Stimulated activated CD8-positive, alpha-beta memory T cell treated with anti-CD3 and anti-CD28 coated beads, Interleukin-7, amount 100 ng/mL, for 24 hours (primary cell): ENCODE results near the gene CDH4.
"Not testable (repeated sequence)": the region's sequence is repeated elsewhere in the genome, so short reads cannot be mapped to it uniquely, and the experiment has no call there.

Experiments used
- DNase-seq: peaks from one replicate; pipeline ENCODE4 v3.0.0-alpha.2; 2020; ENCODE audit warnings: low read depth

CDH4 gene

GRCh38 chr20:61439251-61439650 is 187.2 kb downstream of the CDH4 start:
- DNase-seq = no peak

- DNase-seq = no peak
Observed at GRCh38 chr20:61440548-61441055, 188.5 kb downstream of the CDH4 start.

DNA sequence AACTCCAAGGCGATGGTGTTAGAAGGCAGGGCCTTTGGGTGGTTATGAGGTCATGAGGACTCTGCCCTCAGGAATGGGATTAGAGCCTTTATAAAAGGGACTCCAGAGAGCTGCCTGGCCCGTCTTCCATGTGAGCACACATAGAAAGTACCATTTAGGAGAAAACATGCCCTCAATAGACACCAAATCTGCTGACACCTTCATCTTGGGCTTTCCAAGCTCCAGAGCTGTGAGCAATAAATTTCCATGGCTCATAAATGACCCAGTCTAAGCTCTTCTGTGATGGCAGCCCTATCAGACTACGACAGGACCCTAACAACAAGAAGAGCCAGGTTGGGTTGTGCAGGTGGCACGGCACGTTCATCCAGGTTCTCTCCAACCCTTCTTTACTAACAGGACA is 189.5 kb downstream of the CDH4 start:
- no peak for DNase-seq

- no peak for DNase-seq
Observed at GRCh38 chr20:61442075-61442670, 190.1 kb downstream of the CDH4 start.

- no peak for DNase-seq
Observed at GRCh38 chr20:61442718-61443117, 190.7 kb downstream of the CDH4 start.

DNA sequence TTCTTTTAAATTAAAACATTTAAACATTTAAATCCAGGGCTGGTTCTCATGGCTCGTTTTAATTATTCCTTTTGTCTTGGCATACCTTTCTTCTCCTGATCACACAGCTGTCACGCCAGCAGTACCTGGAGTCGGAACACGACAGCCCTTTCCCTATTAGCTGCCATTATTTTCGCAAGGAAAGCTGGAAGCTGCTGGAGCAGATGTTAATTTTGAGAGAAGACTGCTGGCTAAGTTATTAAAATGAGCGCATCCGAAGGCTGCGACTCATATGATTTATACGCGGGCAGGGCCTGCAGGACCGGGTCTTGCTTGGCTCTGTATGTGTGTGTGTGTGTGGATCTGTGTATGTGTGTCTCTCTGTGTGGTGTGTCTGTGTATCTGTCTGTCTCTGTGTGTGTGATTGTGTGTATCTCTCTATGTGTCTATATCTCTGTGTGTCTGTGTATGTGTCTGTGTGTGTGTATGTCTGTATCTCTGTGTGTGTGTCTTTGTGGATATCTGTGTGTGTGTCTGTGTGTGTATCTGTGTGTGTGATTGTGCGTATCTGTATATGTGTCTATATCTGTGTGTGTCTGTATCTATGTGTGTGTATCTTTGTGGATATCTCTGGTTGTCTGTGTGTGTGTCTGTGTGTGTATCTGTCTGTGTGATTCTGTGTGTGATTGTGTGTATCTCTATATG is 191.5 kb downstream of the CDH4 start:
- no peak for DNase-seq

GRCh38 chr20:61444637-61445036 is 192.6 kb downstream of the CDH4 start:
- no peak for DNase-seq

GRCh38 chr20:61445138-61445537 is 193.1 kb downstream of the CDH4 start:
- no peak for DNase-seq

DNA sequence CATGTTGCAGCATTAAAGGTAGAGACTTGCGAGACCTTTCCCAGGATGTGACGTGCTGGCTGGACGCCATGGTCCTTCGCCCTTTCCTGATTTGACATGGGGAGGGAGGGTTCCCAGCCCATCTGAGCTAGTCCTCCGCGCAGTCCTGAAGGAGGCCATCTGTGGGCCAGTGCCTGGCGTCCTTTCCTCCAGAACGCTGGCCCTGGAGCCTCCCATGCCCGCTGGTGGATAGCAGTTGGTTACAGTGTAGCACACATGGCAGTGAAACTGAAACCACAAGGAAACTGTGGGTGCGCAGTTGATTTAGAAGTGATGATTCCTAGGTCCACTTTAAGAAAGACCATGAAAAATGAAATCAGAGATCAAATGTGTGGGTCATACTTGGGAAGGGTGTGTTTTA is 193.7 kb downstream of the CDH4 start:
- DNase-seq = no peak

DNA sequence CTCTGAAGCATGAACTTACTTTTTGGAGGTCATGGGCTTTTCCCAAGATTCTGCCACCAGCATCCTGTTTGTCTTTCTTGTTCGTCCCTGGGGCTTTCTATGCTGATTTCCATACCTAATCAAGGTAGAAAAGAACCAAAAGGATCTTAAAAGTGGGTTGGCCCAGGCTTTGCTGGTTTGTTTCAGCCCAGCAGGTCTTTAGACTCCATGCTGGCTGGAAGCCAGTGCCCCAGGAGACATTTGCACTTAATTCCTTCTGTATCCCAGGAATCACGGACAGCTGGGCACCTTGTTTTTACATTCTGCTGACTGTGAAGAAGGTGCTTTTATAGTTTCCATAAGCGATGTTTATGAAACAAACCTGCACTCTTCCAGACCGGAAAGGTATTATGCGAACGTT is 195.9 kb downstream of the CDH4 start:
- no peak for DNase-seq

DNA sequence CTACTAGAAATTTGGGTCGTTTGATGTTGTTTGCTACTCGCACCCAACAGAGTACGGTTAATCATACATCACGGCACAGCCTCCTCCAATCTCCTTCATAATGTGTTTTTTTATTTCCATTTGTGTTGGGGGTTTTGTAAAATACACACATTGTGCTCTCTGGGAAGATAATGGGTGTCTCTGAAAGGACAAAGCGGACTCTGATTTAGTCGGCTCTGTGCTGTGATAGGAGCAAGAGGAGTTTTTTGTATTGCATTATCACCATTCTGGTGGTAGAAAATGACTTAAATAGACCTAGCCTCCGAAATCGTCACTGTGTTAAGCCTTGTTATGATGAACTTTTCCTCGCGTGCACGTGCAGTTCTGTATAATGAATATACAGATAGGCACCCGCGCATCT is 196.3 kb downstream of the CDH4 start:
- no peak for DNase-seq

DNA sequence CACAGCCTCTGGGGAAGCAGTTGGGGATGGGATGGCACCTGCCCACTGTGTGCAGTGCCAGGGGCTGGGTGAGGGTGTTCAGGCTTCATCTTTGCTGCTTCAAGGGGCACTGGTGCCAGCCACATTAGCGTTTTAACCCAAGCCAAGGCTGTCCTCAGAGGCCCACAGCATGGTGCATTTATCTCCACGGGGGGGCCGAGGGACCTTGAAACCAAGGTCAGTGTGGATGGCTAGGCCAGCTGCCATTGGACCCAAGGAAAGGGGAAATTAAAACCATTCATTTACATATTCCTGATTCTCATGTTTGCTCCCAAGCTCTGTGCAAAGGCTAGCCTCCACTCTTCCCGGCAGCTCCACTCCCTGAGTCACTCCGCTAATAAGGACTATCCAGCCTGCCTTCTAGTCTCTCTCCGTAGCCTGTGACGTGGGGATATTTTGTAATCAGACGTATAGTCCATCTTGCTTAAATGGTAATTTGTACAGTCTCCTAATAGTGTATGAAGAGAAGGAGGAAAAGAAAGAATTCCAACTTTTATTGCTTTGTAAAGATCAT is 197.1 kb downstream of the CDH4 start:
- no peak for DNase-seq

DNA sequence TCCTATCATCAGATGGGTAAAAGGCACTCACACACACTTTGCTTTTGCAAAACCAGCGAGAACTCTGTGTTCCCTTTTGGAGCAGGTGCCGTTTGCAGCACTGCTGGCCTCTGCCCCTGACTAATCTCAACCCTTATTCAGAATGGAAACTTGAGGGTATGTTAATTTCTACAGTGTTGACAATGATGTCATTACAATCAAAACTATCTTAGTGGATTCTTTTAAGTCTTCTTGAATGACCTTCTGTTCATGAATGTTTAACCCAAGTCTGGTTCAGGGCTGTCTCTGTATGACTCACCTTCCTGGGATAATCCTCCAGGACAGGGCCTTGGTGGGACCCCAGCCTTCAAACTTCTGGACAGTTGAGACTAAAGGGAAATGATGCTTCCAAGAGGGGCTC is 197.9 kb downstream of the CDH4 start:
- no peak for DNase-seq

GRCh38 chr20:61450549-61450948 is 198.5 kb downstream of the CDH4 start:
- DNase-seq = no peak

DNA sequence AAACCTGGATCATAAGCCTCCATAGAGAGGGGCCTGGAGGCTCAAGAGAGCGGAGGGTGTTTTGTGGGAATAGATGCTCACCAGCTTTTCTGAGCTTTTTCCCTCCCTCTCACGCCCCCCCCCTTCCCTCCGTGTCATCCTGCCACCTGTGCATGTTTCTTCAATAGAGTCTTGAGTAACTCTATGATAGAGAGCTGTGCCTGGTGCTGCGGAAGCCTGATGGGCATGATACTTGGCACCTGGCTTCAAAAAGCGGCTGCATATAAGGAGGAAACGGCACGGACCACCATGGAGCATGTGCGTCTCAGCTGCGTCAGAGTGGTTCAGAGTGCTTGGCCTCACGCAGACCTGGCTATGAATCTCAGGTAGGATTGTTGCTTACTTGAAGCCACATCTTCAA is 198.9 kb downstream of the CDH4 start:
- DNase-seq = no peak

- no peak for DNase-seq
Observed at GRCh38 chr20:61451953-61452352, 199.9 kb downstream of the CDH4 start.

GRCh38 chr20:61453219-61453618 is 201.2 kb downstream of the CDH4 start:
- DNase-seq = no peak

DNA sequence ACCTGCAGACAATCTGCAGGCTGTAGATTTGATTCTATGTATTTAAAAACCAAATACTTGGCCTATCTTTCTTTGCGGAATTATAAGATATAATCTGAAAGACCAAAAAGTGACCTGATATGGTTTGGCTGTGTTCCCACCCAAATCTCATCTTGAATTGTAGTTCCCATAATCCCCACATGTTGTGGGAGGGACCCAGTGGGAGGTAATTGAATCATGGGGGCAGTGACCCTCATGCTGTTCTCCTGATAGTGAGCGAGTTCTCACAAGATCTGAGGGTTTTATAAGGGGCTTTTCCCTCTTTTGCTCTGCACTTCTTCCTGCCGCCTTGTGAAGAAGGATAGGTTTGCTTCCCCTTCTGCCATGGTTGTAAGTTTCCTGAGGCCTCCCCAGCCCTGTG is 201.6 kb downstream of the CDH4 start:
- not testable (repeated sequence) for DNase-seq

GRCh38 chr20:61454053-61454452 is 202.0 kb downstream of the CDH4 start:
- no peak for DNase-seq

- no peak for DNase-seq
Observed at GRCh38 chr20:61455508-61456215, 203.6 kb downstream of the CDH4 start.

DNA sequence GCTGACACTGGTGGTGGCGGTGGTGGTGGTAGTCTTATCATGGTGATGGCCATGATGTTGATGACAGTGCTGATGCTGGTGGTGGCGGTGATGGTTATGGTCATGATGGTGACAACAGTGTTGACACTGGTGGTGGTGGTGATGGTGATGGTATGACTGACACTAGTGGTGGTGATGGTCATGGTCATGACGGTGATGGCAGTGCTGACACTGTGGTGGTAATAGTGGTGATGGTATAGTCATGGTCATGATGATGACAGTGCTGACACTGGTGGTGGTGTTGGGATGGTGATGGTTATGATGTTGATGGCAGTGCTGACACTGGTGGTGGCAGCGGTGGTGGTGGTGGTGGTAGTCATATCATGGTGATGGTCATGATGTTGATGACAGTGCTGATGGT is 205.7 kb downstream of the CDH4 start:
- DNase-seq = no peak

DNA sequence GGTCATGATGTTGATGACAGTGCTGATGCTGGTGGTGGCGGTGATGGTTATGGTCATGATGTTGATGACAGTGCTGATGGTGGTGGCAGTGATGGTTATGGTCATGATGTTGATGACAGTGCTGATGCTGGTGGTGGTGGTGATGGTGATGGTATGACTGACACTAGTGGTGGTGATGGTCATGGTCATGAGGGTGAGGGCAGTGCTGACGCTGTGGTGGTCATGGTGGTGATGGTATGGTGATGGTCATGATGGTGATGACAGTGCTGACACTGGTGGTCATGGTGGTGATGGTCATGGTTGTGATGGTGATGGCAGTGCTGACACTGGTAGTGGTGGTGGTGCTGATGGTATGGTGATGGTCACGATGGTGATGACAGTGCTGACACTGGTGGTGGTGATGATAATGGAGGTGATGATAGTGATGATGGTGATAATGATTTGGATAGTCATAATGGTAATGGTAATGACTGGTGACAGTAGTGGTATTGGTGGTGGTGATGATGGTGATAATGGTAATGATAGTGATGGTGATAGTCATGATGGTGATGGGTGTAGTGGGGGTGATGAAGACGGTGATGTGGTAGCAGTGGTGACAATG is 206.2 kb downstream of the CDH4 start:
- DNase-seq = no peak

DNA sequence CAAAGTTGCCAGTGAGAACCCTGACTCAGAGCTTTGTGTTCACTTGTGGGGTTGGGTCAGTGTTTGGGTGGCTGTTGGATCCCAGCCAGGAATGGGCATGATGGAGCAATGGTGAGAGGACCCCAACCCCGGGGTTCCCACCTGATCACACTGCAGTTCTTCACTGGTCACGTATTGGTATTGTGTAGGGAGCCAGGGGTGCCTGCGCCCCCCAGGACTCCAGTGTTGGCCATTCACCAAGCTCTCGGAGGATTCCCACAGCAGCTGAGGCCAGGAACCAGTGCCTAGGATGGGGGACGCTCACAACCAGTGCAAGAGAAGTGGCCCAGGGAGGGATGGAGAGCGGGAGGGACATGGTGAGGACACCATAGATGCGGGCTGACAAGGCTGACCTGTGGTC is 207.2 kb downstream of the CDH4 start:
- no peak for DNase-seq
